HTERT RPE-1 (cell line): ENCODE data around the gene C11orf91.

ENCODE experiments used
- in situ Hi-C: fragments of 300-500 bp; cut with MboI; formaldehyde crosslinking; loops from 4 replicates; pipeline ENCODE4 v1.14.3; 2020; ENCODE audit warnings: low sequenced_read_pairs

C11orf91 gene

DNA sequence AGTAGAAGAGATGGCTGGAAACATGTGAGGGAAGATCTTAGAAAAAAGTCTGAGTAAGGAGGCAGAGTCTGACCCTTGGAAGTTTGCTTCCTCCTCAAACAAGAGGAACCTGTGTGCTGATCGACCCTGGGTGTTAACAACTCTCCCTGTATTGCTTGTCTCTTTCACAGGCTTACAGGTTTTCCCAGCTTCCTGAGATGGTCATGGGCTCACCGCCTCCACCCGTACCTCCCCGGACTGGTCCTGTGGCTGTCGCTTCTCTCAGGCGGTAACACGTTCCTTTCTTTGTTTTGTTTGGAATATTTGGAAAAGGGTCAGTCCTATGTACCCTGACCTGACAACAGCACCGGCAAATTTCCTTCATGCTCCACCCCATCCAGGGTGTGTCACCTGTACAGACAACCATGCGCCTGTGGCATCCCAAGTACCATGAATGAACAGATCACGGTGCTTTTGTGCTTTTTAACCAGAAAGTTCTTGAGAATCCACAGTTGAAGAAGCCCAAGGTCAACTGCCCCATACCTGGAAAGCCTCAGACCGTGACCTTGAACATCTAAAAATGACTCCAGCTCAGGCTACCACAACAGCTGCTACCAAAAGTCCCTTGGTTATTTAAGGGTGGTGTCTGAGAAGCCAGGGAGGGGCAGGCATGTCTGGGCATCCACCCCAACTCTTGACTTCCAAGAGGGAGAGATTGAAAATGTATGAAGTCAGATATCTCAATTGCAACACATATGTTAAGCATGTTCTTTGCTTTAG lies 44.6 kb downstream of the C11orf91 start:
- in situ Hi-C loops, result loop anchor here (25.0 kb wide), 1 partner anchor 294 kb away; no protein-coding TSS in a partner anchor

GRCh38 chr11:33654594-33654993 lies 46.0 kb downstream of the C11orf91 start:
- in situ Hi-C loops, result loop anchor here (25.0 kb wide), 1 partner anchor 292 kb away; no protein-coding TSS in a partner anchor

- in situ Hi-C loops, result loop anchor here (25.0 kb wide), 1 partner anchor 291 kb away; no protein-coding TSS in a partner anchor
These were observed 47.7 kb downstream of the C11orf91 start for GRCh38 chr11:33652930-33653329.

DNA sequence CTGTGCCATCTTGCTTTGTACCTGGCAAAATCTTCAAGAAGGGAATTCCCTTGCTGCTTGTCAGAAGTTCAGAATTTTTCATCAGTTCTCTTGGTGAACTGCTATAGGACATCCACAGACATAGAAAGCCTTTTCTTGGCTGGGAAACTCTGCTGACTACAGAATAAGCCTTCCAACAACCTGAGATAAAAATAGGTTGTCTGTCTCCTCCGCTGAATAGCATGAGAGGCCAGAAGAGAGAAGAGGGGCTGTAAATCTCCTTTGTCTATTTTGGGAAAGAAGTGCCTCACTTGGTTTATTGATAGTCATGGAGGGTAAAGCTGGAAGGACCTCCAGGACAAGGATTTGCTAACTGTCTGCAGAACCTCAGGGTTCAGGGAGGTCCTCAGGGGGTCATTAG lies 48.2 kb downstream of the C11orf91 start:
- in situ Hi-C loops, result loop anchor here (25.0 kb wide), 1 partner anchor 290 kb away; no protein-coding TSS in a partner anchor

DNA sequence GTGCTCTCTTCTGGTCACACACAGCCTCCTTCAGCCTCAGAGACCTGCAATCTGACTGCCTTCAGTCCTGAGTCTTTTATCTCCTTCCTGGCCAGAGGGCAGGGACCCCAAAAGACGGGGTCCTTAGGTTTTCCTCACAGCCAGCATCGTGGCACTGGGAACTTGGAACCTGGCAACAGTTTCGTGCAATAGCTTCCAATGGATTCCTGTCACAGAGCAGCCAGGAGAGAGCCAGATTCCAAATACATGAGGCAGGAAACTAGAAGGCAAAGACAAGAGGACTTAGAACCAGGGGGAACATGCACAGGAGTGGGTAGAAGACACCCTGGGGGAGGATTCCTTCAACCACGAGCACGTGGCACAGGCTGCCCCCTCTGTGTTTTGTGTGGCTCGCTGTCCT lies 48.6 kb downstream of the C11orf91 start:
- in situ Hi-C loops, result loop anchor here (25.0 kb wide), 1 partner anchor 290 kb away; no protein-coding TSS in a partner anchor

DNA sequence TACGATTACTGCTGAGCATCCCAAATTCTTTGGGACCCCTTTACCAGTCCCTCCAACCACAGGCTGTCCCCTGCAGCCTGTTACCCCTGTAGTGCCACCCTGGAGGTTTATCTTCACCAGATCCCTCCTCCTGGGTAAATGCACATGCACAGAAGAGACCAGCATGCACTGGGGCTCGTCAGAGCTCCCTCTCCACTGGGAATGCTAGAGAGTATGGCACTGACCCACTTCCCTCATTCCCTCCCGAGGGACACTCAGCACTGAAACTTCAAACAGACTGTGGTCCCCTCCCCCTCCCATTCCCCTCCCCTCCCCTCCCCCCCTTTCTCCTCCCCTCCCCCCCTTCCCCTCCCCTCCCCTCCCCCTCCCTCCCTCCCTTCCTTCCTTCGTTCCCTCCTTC lies 49.1 kb downstream of the C11orf91 start:
- in situ Hi-C loops, result loop anchor here (25.0 kb wide), 1 partner anchor 289 kb away; no protein-coding TSS in a partner anchor

DNA sequence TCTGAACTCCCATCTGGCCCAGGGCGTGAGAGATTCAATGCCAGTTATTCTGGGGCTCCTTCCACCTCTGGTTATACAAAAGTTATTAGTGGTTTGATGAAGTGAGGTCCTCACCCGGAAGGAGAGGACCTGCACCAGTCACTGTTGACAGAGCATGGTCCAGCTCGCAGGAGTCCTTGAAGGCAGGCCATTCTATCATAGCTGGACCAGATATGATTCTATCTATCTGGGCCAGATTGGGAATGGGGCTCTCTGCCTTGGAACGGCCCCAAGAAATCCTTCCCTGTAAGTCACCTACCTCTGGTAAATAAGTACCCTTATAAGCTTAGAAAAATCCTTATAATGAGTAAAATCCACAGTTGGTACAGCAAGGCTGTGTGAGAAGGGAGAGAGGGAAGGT lies 50.7 kb downstream of the C11orf91 start:
- in situ Hi-C loops, result loop anchor here (25.0 kb wide), 1 partner anchor 288 kb away; no protein-coding TSS in a partner anchor
